Peyer's patch (tissue), 4 donors: ENCODE measurements around the gene HAL. TPM values are rescaled to one million over a fixed set of nuclear protein-coding genes. Genes with fewer than 3 reads are reported as not detected.

ENCODE experiments used
- DNase-seq, 3 donors: peaks; one replicate each; pipeline ENCODE4 v3.0.0-alpha.2; 2017 to 2019
- H3K27ac ChIP-seq, 4 donors: fragments of 200-600 bp; sonication (generic); one replicate each; pipeline ENCODE4 v1.5.1; 2016 to 2019
- H3K27me3 ChIP-seq, 2 donors: fragments of 200-600 bp; sonication (generic); one replicate each; pipeline ENCODE4 v1.5.1; 2019
- H3K36me3 ChIP-seq, 3 donors: fragments of 200-600 bp; sonication (generic); one replicate each; pipeline ENCODE4 v1.5.1; 2016 to 2019
- H3K4me1 ChIP-seq, 4 donors: fragments of 200-600 bp; sonication (generic); one replicate each; pipeline ENCODE4 v1.5.1; 2016 to 2019
- H3K4me3 ChIP-seq, 4 donors: fragments of 200-600 bp; sonication (generic); 1 replicate in 3 of 4; 2 replicates in 1 of 4; pipeline ENCODE4 v1.5.1; 2016 to 2019; ENCODE audit warnings: mild to moderate bottlenecking in 1 of 4
- H3K9me3 ChIP-seq, 4 donors: fragments of 200-600 bp; sonication (generic); one replicate each; pipeline ENCODE4 v1.5.1; 2016 to 2019; ENCODE audit warnings: mild to moderate bottlenecking in 1 of 4
- CTCF ChIP-seq, 6 experiments: fragments of 450-650 bp in 4 of 6; fragments of 200-600 bp in 2 of 6; sonication (generic) in 1 of 6; IDR thresholded peaks; one replicate each; pipeline ENCODE4 v1.5.1; 2017 to 2019; ENCODE audit warnings: antibody characterized with exemption in 6 of 6, mild to moderate bottlenecking in 3 of 6, moderate library complexity in 1 of 6
- POLR2A ChIP-seq, 2 donors: fragments of 450-650 bp; IDR thresholded peaks; one replicate each; pipeline ENCODE4 v1.5.1; 2017; ENCODE audit warnings: antibody characterized with exemption in 2 of 2, mild to moderate bottlenecking in 2 of 2, moderate library complexity in 2 of 2
- total RNA-seq, 4 donors: library from RNA; depleted of rRNA; stranded (reverse); fragments of >200 nt; gene quantifications; one replicate each; pipeline ENCODE4 v1.1.0, GENCODE V29; 2016

HAL gene
- total RNA-seq, 4 donors from 2014 or later, result 4.0 to 8.1 (median 4.3) TPM; not detected in 1

DNA sequence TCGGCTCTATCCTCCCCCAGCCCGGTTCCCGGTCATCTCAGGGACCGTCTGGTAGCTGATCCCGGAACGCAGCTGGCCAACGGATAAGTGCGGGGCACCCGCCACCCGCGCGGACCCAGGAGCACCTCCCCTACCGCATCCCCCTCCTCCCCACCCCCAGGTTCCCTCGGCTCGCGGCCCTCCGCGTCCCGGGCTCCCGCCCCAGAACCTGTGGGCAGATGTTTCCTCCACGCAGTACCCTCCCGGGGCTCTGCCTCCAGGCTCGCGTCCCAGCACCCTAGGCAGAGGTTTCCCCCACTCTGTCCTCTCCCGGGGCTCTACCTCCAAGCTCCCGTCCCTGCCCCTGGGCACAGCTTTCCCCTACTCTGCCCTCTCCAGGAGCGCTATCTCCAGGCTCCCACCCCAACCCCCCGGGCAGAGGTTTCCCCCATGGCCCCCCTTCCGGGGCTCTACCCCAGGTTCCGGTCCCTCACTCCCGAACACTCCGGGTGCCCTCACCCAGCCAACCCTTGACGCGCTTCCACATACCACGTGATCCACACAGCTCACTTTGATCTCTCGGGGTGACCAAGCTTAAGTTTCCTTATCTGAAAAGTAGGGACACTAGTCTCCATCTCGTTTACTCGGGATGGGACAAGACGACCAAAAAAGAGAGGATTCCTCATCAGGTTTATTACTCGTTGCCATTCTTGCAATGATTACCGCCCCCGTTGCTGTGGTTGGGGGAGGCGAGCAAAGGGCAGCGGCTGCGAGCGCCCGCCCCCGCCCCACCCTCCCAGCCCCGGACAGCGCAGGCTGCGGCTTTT lies 53.4 kb downstream of the HAL start, which contains the start of gene CCDC38:
Gene CCDC38, minus strand, starts transcription at position 91 of the 806 bp plus-strand sequence. CDS start 6,105 bp downstream, outside the sequence.
- Histone ChIP-seq H3K4me3 (peak within 1 kb of the TSS; percentile 71 to 97 (median 86)), H3K36me3 (no peaks in the 10 kb centered on the region), H3K27me3 (no peaks in the 10 kb centered on the region), H3K27ac (peak within 1 kb of the TSS; percentile 72 to 91 (median 78)), H3K9me3 (no peaks in the 10 kb centered on the region), H3K4me1 (peaks cover 0 to 5% (median 0%) of the 10 kb centered on the region in 4 donors)
- no peak for TF ChIP-seq POLR2A (IDR thresholded peaks at IDR 0.05)
- TF ChIP-seq CTCF (IDR thresholded peaks at IDR 0.05), result no peak
- peak; percentile 81 to 92 (median 83) for DNase-seq

- H3K36me3 ChIP-seq, result no peaks in the 10 kb centered on the region
- peaks cover 0 to 5% (median 0%) of the 10 kb centered on the region in 4 donors for H3K4me1 ChIP-seq
- peak overlapping the region in 3 of 4 donors; percentile 77 to 91 (median 79) for H3K27ac ChIP-seq
- H3K4me3 ChIP-seq, result peak overlapping the region; percentile 71 to 97 (median 86)
- no peak for TF ChIP-seq POLR2A (IDR thresholded peaks at IDR 0.05)
- no peak for TF ChIP-seq CTCF (IDR thresholded peaks at IDR 0.05)
- peak in 1 of 3 donors; percentile 18 for DNase-seq
- no peaks in the 10 kb centered on the region for H3K27me3 ChIP-seq
- H3K9me3 ChIP-seq, result no peaks in the 10 kb centered on the region
Observed at GRCh38 chr12:95942101-95942523, 54.0 kb downstream of the HAL start.

GRCh38 chr12:95940514-95940913 lies 55.6 kb downstream of the HAL start:
- TF ChIP-seq POLR2A (IDR thresholded peaks at IDR 0.05), result no peak
- no peak for TF ChIP-seq CTCF (IDR thresholded peaks at IDR 0.05)

More at GRCh38 chr12:95940514-95940913, 55.6 kb downstream of the HAL start:
- Histone ChIP-seq H3K27ac (no peak overlapping the region), H3K27me3 (no peaks in the 10 kb centered on the region), H3K9me3 (no peaks in the 10 kb centered on the region), H3K4me1 (peaks cover 0 to 5% (median 0%) of the 10 kb centered on the region in 4 donors), H3K4me3 (no peak overlapping the region), H3K36me3 (no peaks in the 10 kb centered on the region)
- DNase-seq, result no peak

Other genes with a start within 250 kb of the HAL start
- 10 to 100 TPM; 12.3 to 20.6 (median 16.6) TPM for gene NTN4, start 205.6 kb downstream of the HAL start, total RNA-seq
- gene SNRPF, start 137.4 kb downstream of the HAL start, total RNA-seq, result 10 to 100 TPM in 1 of 4 donors, 1 to 10 TPM in 3; 2.8 to 11.6 (median 4.5) TPM
- not detected for gene CCDC38, start 53.7 kb downstream of the HAL start, total RNA-seq
- 1 to 10 TPM in 3 of 4 donors, not detected in 1; 1.7 to 3.5 (median 2.5) TPM for gene AMDHD1, start 53.0 kb downstream of the HAL start, total RNA-seq
- gene LTA4H, start 39.2 kb upstream of the HAL start, total RNA-seq, result 10 to 100 TPM; 59.6 to 80.7 (median 76.4) TPM
- 10 to 100 TPM in 2 of 4 donors, 1 to 10 TPM in 2; 5.1 to 23.9 (median 9.4) TPM for gene ELK3, start 198.0 kb upstream of the HAL start, total RNA-seq